ACHN (cell line): Measurements from ENCODE around the gene NGFR.

Experiments
- DNase-seq: peaks from one replicate; pipeline ENCODE4 v3.0.0-alpha.2; 2015
- in situ Hi-C: cut with HindIII; loops from 2 replicates; pipeline ENCODE4 v1.10.0; 2017; ENCODE audit warnings: low sequenced_read_pairs, low pct_ligation_motif_present, low pct_unique_long_range_greater_than_20kb

The NGFR gene

GRCh38 chr17:49466436-49466835, 28.7 kb upstream of the NGFR start:
- in situ Hi-C loops = no loop called here
- no peak for DNase-seq

GRCh38 chr17:49467175-49467574, 27.9 kb upstream of the NGFR start:
- in situ Hi-C loops = no loop called here
- DNase-seq = no peak

- in situ Hi-C loops = no loop called here
Measured at GRCh38 chr17:49468811-49469385, 26.2 kb upstream of the NGFR start.

GRCh38 chr17:49469831-49470810, 25.0 kb upstream of the NGFR start:
- in situ Hi-C loops = no loop called here
- DNase-seq = no peak

More at GRCh38 chr17:49468811-49469385, 26.2 kb upstream of the NGFR start:
- DNase-seq = no peak

- no peak for DNase-seq
- in situ Hi-C loops = no loop called here
Measured at GRCh38 chr17:49471089-49471683, 23.9 kb upstream of the NGFR start.

GRCh38 chr17:49471769-49472168, 23.3 kb upstream of the NGFR start:
- no peak for DNase-seq
- in situ Hi-C loops = no loop called here

GRCh38 chr17:49472527-49472926, 22.6 kb upstream of the NGFR start:
- DNase-seq = no peak
- in situ Hi-C loops = no loop called here

- DNase-seq = no peak
- in situ Hi-C loops = no loop called here
Measured at GRCh38 chr17:49473900-49474751, 21.0 kb upstream of the NGFR start.

- in situ Hi-C loops = no loop called here
- no peak for DNase-seq
Measured at GRCh38 chr17:49477709-49478108, 17.4 kb upstream of the NGFR start.

GRCh38 chr17:49480836-49481615, 14.1 kb upstream of the NGFR start:
- no peak for DNase-seq
- in situ Hi-C loops = no loop called here

GRCh38 chr17:49482144-49482817, 12.8 kb upstream of the NGFR start:
- DNase-seq = no peak
- in situ Hi-C loops = no loop called here

- in situ Hi-C loops = no loop called here
Measured at GRCh38 chr17:49483599-49484509, 11.2 kb upstream of the NGFR start.

GRCh38 chr17:49484588-49484987, 10.5 kb upstream of the NGFR start:
- DNase-seq = no peak
- in situ Hi-C loops = no loop called here

More at GRCh38 chr17:49483599-49484509, 11.2 kb upstream of the NGFR start:
- no peak for DNase-seq

GRCh38 chr17:49486012-49486641, 9.0 kb upstream of the NGFR start:
- no peak for DNase-seq
- in situ Hi-C loops = no loop called here

GRCh38 chr17:49487183-49487582, 7.9 kb upstream of the NGFR start:
- in situ Hi-C loops = no loop called here

GRCh38 chr17:49488612-49489011, 6.5 kb upstream of the NGFR start:
- in situ Hi-C loops = no loop called here
- no peak for DNase-seq

More at GRCh38 chr17:49487183-49487582, 7.9 kb upstream of the NGFR start:
- no peak for DNase-seq
